ENCODE results near the gene FAM90A1. TPM values are rescaled to one million over a fixed set of nuclear protein-coding genes. Genes with fewer than 3 reads are reported as not detected.
"Not testable (repeated sequence)": the region's sequence is repeated elsewhere in the genome, so short reads cannot be mapped to it uniquely, and the experiment has no call there.

FAM90A1 gene
- total RNA-seq, 1 donor from 2014 or later, result not detected

DNA sequence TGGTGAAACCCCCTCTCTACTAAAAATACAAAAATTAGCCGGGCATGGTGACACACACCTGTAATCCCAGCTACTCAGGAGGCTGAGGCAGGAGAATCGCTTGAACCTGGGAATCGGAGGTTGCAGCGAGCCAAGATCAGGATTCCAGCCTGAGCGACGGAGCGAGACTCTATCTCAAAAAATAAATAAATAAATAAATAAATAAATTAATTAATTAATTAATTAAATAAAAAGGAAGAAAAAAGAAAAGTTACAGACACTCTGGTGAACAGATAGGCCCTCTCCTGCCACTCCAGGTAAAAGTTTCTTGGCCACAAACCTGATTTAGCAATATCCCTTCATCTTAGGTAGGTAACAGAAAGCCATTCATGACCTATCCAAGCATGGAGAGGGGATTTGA lies 44.5 kb downstream of the FAM90A1 start:
- not testable (repeated sequence) for H3K36me3 ChIP-seq (ENCODE audit: insufficient read depth, low read length); H3K4me1 ChIP-seq (ENCODE audit: insufficient read depth, low read length); H3K4me3 Mint-ChIP-seq (ENCODE audit: unreplicated experiment); FAIRE-seq; H3K4me2 ChIP-seq (ENCODE audit: low read length); H3K9ac ChIP-seq (ENCODE audit: low read length); DNase-seq (ENCODE audit: low read depth); H3K36me3 Mint-ChIP-seq (ENCODE audit: low read depth, unreplicated experiment); H3K9me3 Mint-ChIP-seq (ENCODE audit: unreplicated experiment); H3K27me3 ChIP-seq (ENCODE audit: insufficient read depth, low read length); H3K4me1 Mint-ChIP-seq (ENCODE audit: low read depth, unreplicated experiment); H3K4me3 ChIP-seq (ENCODE audit: insufficient read depth, low read depth, low read length); H3K79me2 ChIP-seq (ENCODE audit: insufficient read depth, low read length); H3K27me3 Mint-ChIP-seq (ENCODE audit: low read depth, unreplicated experiment); H3K27ac Mint-ChIP-seq (ENCODE audit: unreplicated experiment); H3K27ac ChIP-seq (ENCODE audit: low read depth, low read length); H3K9me3 ChIP-seq (ENCODE audit: insufficient read depth, low read depth, low read length); H2AFZ ChIP-seq (ENCODE audit: low read depth, low read length); H4K20me1 ChIP-seq (ENCODE audit: insufficient read depth, low read length)

DNA sequence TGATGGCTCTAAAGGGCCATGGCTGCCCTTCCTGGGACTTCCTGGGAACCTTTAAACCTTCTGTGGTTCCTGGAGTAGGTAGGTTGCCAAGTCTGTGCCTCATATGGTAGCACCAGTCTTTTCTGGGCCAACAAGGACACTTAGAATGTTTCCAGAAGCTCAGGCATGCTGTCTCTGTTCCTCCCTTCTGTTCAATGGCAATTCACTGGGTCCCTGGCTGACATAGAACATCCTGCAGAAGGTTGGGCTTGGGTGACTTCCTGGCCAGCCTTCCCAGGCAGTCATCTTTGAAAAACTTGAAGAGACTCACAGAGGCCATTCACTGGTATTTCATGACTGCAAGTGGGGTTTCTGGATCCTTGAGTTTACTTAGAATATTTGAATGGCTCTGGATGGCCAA lies 46.1 kb downstream of the FAM90A1 start:
- DNase-seq (ENCODE audit: low read depth); H3K36me3 Mint-ChIP-seq (ENCODE audit: low read depth, unreplicated experiment); H4K20me1 ChIP-seq (ENCODE audit: insufficient read depth, low read length); H3K79me2 ChIP-seq (ENCODE audit: insufficient read depth, low read length); H3K9ac ChIP-seq (ENCODE audit: low read length); H3K9me3 Mint-ChIP-seq (ENCODE audit: unreplicated experiment); H3K9me3 ChIP-seq (ENCODE audit: insufficient read depth, low read depth, low read length); H3K27me3 ChIP-seq (ENCODE audit: insufficient read depth, low read length); H3K27ac ChIP-seq (ENCODE audit: low read depth, low read length); H2AFZ ChIP-seq (ENCODE audit: low read depth, low read length); H3K27me3 Mint-ChIP-seq (ENCODE audit: low read depth, unreplicated experiment); H3K36me3 ChIP-seq (ENCODE audit: insufficient read depth, low read length); FAIRE-seq; H3K4me1 ChIP-seq (ENCODE audit: insufficient read depth, low read length); H3K4me1 Mint-ChIP-seq (ENCODE audit: low read depth, unreplicated experiment); H3K4me3 ChIP-seq (ENCODE audit: insufficient read depth, low read depth, low read length); H3K27ac Mint-ChIP-seq (ENCODE audit: unreplicated experiment): not testable (repeated sequence)
- H3K4me3 Mint-ChIP-seq (ENCODE audit: unreplicated experiment), result peak overlapping the region; percentile 82
- peak overlapping the region; percentile 74 for H3K4me2 ChIP-seq (ENCODE audit: low read length)

DNA sequence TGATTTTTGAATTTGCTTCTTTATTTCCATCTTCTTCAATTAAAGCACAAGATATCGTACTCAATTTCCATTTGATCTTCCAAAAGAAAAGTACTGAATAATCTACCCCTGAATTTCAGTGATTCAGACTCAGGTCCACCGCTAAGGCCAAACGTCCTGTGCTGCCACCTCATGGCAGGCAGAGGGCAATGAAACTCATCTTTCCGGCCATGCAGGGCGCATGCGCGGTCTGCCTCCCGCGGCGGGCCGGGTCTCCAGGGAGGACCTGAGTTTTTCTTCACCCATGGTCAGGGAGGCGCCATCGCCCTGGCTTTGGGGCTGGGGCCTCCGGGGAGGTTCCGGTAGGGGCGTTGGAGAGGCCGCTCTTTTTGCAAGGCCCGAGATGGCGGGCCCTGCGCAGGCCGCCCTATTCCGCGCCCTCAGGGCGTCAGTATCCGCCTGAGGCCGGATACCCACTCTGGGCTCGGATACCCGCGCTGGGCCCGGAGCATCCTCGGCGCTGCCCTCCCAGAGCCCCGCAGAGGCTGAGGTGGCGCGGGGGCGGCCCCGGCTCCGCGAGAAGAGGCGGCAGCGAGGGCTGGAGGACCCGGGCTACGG lies 47.3 kb downstream of the FAM90A1 start:
- peak overlapping the region; percentile 83 for H3K9ac ChIP-seq (ENCODE audit: low read length)

GRCh38 chr12:8172911-8173310 lies 54.5 kb downstream of the FAM90A1 start:
- not testable (repeated sequence) for H2AFZ ChIP-seq (ENCODE audit: low read depth, low read length); H3K9me3 ChIP-seq (ENCODE audit: insufficient read depth, low read depth, low read length); H3K9me3 Mint-ChIP-seq (ENCODE audit: unreplicated experiment); H3K27me3 Mint-ChIP-seq (ENCODE audit: low read depth, unreplicated experiment); H3K27ac ChIP-seq (ENCODE audit: low read depth, low read length); H3K9ac ChIP-seq (ENCODE audit: low read length); FAIRE-seq; H3K4me3 ChIP-seq (ENCODE audit: insufficient read depth, low read depth, low read length); H3K4me1 Mint-ChIP-seq (ENCODE audit: low read depth, unreplicated experiment); DNase-seq (ENCODE audit: low read depth); H3K27ac Mint-ChIP-seq (ENCODE audit: unreplicated experiment); H3K79me2 ChIP-seq (ENCODE audit: insufficient read depth, low read length); H3K36me3 ChIP-seq (ENCODE audit: insufficient read depth, low read length); H3K27me3 ChIP-seq (ENCODE audit: insufficient read depth, low read length); H3K36me3 Mint-ChIP-seq (ENCODE audit: low read depth, unreplicated experiment); H3K4me2 ChIP-seq (ENCODE audit: low read length); H3K4me1 ChIP-seq (ENCODE audit: insufficient read depth, low read length); H3K4me3 Mint-ChIP-seq (ENCODE audit: unreplicated experiment); H4K20me1 ChIP-seq (ENCODE audit: insufficient read depth, low read length)

More for the DNA sequence above, 47.3 kb downstream of the FAM90A1 start:
- TF ChIP-seq CTCF (IDR thresholded peaks at IDR 0.05; ENCODE audit: insufficient read depth, low read depth, low read length), result peak; percentile 28
- not testable (repeated sequence) for H3K36me3 ChIP-seq (ENCODE audit: insufficient read depth, low read length); H3K27ac Mint-ChIP-seq (ENCODE audit: unreplicated experiment); H4K20me1 ChIP-seq (ENCODE audit: insufficient read depth, low read length); H3K27me3 ChIP-seq (ENCODE audit: insufficient read depth, low read length); H3K4me1 ChIP-seq (ENCODE audit: insufficient read depth, low read length); H3K4me1 Mint-ChIP-seq (ENCODE audit: low read depth, unreplicated experiment); H3K9me3 Mint-ChIP-seq (ENCODE audit: unreplicated experiment); FAIRE-seq; H3K36me3 Mint-ChIP-seq (ENCODE audit: low read depth, unreplicated experiment); H3K27me3 Mint-ChIP-seq (ENCODE audit: low read depth, unreplicated experiment); H3K9me3 ChIP-seq (ENCODE audit: insufficient read depth, low read depth, low read length); H3K79me2 ChIP-seq (ENCODE audit: insufficient read depth, low read length)
- peak overlapping the region; percentile 74 for H3K4me2 ChIP-seq (ENCODE audit: low read length)
- peak overlapping the region; percentile 48 for H3K27ac ChIP-seq (ENCODE audit: low read depth, low read length)
- peak overlapping the region; percentile 80 for H3K4me3 Mint-ChIP-seq (ENCODE audit: unreplicated experiment)
- DNase-seq (ENCODE audit: low read depth), result peak; percentile 11
- peak overlapping the region; percentile 78 for H2AFZ ChIP-seq (ENCODE audit: low read depth, low read length)
- peak overlapping the region; percentile 56 for H3K4me3 ChIP-seq (ENCODE audit: insufficient read depth, low read depth, low read length)

Other genes starting within 250 kb of the FAM90A1 start
- gene FOXJ2, start 194.9 kb downstream of the FAM90A1 start, total RNA-seq, result 16.0 and 16.9 TPM in 2 replicates
- 7.1 and 8.3 TPM in 2 replicates for gene C3AR1, start 161.3 kb downstream of the FAM90A1 start, total RNA-seq
- gene NECAP1, start 145.3 kb downstream of the FAM90A1 start, total RNA-seq, result 27.6 and 30.9 TPM in 2 replicates
- 0.32 and 1.6 TPM in 2 replicates for gene CLEC4A, start 104.0 kb downstream of the FAM90A1 start, total RNA-seq
- not detected in 2 replicates for gene ZNF705A, start 70.6 kb downstream of the FAM90A1 start, total RNA-seq
- not detected in 2 replicates for gene CLEC6A, start 228.3 kb upstream of the FAM90A1 start, total RNA-seq